GM19455 (cell line): ENCODE results near the gene NOL11.
"Not testable (repeated sequence)": the region's sequence is repeated elsewhere in the genome, so short reads cannot be mapped to it uniquely, and the experiment has no call there.

Experiments
- ATAC-seq: cut with Tn5 transposase; IDR thresholded peaks from one replicate; pipeline ENCODE4 v1.9.1; 2021; ENCODE audit not compliant: unreplicated experiment

Gene NOL11

DNA sequence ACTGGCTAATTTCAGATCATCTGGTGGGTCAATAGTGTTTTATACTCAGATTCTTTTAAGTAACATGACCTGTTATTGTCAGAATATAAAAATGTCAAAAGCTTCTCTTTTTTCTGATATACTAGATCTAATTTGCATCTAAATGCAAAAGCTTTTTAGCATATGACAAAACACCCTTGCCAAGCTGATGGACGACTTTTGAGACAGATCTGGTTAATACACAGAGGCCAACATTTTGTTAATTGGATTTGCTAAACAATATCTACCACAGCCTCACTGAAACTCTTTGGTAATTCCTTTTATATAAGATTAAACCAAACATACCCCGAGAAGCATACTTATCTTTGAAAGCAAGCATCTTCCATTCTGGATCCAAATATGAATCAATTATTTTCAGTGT is 10.3 kb upstream of the NOL11 start:
- no peak for ATAC-seq

DNA sequence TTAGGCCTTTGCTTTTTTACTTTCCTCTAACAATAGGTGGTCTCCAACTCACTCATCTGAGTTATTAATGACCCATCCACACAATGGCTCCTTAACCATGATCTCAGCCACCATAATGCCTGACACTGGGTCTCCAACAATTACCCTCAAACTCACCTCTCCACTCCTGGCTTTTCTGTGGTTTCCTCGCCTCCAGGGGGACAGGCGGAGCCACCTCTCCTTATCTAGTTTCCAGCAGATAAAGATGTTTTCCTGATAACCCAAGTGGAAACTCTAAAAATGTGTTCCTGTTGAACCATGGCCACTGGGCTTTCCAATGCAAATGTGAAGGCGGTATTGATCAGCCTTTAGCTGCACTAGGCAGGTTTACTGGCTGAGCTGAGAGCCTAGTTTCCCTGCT is 9.4 kb upstream of the NOL11 start:
- ATAC-seq: no peak

DNA sequence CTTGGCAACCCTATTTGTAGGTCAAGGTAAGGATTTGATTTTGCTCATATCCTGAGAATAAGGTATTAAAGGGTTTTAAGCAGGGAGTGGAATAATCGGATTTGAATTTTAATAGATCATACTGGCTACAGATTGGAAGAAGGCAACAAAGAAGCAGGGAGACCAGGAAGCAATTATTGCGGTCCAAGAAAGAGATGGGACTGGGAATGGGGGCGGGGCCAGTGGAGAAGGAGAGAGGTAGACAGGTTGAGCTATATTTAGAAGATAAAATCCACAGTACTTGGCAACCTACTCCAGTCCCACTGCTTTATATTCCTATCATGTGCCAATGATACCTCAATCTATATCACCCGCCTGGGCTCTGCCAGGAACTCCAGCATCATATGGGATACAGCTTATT is 5.8 kb upstream of the NOL11 start:
- ATAC-seq: no peak

DNA sequence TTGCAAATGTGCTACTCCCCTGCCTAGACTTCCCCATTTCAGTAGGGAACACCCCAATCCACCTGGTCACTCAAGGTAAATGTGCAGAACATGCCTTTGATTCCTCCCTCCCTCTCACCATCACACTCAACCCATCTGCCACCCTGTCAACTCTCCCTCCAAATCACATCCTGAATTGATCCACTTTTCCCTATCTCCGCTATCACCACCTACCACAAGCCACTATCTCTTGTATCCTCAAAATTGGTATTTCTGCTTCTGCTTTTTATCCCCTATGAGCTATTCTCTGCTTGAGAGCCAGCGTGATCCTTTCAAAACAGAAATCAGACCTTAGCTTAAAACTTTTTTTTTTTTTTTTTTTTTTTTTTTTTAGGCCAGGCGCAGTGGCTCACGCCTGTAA is 5.4 kb upstream of the NOL11 start:
- no peak for ATAC-seq

DNA sequence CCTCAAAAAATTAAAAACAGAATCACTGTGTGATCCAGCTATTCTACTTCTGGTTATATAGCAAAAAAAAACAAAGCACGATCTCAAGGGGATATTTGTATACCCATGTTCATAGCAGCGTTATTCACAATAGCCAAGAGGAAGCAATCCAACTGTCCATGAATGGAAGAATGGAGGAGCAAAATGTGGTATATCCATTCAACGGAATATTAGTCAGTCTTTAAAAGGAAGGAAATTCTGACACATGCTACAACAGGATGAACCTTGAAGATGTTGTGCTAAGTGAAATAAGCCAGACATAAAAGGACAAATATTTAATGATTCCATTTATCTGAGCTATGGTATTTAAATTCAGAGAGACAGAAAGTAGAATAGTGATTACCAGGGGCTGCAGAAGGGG is 4.6 kb upstream of the NOL11 start:
- ATAC-seq: no peak

DNA sequence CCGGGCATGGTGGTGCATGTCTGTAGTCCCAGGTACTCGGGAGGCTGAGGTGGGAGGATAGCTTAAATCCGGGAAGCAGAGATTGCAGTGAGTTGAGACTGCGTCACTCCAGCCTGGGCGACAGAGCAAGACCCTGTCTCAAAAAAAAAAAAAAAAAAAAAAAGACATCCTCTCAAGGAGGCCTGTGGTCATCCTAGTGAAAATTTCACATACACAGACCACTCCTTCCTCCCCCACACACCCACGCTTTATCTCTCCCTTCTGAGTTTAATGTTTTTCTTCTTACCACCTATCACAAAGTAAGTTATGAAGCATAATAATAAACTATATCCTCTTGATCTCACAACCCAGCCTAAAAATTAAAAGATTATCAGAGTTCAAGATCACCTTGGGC is 1.3 kb upstream of the NOL11 start:
- no peak for ATAC-seq

DNA sequence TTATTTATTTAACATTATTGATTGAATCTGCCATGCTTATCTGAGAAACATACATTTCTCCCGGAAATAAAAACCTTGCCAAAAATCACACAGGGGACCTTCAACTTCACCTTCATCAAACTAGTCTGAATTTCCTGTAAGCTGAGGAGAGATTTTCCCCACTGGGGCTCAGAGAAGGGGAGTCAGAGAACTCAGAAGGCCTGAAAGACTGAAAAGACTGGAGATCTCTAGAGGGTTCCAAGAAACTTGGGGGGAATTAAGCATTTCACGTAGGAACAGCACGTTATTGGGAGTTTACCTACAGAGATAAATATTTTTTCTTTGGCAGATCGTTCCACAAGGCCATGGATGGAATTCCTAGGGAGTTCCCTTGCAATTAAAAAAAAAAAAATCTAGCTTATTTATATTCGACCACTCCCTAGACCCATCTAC is 528 bp upstream of the NOL11 start:
- ATAC-seq: no peak

DNA sequence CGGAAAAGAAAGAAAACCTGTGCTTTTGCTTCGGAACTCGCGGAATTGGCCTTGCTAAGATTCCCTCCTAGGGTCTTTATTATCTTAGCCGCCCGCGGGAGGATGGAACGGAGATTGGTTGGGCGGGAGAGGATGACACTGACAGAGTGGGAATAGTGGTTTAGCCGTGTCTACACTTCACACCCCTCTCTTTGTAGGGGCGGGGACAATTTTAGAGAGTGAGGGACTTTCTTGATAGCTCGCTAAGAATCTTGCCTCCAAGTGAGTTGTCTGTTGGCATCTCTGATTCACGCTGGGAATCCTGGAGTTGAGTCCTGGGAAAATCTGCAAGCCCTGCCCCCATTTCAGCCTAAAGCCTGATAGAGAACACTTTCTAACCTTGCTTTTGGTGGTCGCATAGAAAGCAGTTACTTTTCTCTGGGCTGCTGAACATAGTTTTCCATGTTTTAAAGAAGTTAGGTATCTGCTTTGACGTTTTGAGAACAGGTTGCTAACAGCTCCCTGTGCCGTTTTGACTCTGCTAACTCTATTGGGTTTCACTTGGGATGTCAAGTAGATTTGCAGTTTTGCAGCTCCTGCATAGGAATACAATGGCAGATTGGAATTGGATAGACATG is 697 bp downstream of the NOL11 start:
- ATAC-seq: peak; percentile 1

DNA sequence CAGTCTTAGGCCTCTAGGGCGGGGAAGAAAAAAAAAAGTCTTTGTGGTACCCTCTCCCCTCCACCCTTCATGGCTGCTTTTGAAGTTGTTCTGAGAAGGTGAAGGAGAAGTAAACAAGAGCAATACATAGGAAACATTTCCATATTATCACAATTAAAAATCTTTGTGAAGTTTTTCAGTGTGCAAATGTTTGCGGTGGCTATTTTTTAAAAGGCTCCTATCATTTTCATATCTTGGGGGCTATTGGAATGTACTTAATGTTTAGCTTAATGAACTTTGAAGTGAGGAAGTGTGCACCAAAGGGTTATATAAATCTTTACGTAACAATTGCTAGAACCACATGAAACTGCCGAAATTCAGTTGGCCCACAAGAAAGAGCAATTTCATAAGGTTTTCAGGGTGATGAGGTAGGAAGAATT is 7.6 kb downstream of the NOL11 start:
- no peak for ATAC-seq

DNA sequence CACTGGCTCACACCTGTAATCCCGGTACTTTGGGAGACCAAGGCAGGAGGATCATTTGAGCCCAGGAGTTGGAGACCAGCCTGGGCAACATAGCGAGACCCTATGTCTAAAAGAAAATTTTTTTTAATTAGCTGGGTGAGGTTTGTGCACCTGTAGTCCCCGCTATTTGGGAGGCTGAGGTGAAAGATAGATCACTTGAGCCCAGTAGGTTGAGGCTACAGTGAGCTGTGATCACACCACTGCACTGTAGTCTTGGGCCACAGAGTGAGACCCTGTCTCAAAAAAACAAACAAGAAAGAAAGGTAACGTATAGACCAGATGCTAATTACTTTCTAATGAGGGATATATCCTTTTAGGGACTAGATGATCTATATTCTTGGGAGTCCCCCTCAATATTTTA is 8.1 kb downstream of the NOL11 start:
- ATAC-seq: no peak

DNA sequence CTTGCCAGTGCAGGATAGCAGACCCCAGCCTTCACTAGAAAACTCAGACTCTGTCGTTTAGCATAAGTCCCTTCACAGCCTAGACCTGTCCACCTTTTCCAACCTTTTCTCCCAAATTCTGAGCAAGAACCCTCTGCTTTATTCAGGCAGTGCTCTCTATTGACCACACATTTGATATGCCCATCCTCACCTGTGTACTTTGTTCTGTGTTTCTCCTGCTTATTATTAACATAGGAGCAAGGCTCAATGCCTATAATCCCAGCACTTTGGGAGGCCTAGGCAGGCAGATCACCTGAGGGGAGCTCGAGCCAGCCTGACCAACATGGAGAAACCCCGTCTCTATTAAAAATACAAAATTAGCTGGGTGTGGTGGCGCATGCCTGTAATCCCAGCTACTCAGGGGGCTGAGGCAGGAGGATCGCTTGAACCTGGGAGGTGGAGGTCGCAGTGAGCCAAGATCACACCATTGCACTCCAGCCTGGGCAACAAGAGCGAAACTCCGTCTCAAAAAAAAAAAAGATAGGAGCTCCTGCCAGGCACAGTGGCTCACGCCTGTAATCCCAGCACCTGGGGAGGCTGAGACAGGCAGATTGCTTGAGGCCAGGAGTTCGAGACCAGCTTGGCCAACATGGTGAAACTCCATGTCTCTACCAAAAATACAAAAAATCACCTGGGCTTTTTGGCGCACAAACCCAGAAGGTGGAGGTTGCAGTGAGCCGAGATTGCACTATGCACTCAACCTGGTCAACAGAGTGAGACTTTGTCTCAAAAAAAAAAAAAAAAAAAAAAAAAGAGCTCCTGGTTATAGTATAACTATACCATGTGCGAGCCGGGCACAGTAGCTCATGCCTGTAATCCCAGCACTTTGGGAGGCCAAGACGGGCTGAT is 9.7 kb downstream of the NOL11 start:
- not testable (repeated sequence) for ATAC-seq

DNA sequence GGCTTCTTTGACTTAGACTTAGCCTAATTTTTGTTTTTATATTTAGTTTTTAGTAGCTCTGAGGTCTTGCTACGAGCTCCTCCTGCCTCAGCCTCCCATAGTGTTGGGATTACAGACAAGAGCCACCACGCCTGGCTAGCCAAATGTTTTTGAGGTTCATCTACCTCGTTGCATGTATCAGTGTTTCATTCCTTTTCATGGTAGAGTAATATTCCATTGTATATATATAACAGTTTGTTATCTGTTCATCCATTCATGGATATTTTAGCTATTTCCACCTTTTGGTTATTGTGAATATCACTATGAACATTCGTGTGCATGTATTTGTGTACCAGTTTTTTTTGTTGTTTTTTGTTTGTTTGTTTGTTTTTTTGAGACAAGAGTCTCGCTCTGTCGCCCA is 12.2 kb downstream of the NOL11 start:
- ATAC-seq: no peak

DNA sequence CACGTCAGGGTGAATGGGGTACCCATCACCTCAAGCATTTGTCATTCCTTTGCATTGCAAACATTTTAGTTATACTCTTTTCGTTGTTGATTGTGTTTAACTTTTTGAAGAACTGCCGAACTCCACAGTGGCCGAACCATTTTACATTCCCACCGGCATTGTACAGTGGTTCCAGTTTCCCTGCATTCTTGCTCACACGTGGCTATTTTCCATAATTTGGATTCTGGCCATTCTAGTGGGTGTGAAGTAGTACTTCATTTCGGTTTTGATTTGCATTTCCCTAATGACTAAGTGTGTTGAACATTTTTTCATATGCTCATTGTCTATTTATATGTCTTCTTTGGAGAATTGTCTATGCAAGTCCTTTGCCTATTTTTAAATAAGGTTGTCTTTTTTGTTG is 13.0 kb downstream of the NOL11 start:
- ATAC-seq: no peak

DNA sequence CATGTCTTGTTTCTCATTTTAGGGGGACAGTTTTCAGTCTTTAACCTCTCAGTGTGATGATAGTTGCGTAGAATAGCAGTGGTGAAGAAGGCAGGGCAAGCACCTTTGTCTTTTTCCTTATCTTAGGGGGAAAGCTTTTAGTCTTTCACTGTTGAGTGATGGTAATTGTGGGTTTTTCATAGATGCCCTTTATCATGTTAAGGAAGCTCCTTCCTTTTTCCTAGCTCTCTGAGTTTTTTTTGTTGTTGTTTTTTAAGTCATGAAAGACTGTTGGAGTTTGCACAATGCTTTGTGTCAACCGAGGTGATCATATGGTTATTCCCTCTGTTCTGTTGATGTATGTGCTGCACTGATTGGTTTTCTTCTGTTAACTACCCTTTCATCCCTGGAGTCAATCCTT is 15.7 kb downstream of the NOL11 start:
- ATAC-seq: no peak

DNA sequence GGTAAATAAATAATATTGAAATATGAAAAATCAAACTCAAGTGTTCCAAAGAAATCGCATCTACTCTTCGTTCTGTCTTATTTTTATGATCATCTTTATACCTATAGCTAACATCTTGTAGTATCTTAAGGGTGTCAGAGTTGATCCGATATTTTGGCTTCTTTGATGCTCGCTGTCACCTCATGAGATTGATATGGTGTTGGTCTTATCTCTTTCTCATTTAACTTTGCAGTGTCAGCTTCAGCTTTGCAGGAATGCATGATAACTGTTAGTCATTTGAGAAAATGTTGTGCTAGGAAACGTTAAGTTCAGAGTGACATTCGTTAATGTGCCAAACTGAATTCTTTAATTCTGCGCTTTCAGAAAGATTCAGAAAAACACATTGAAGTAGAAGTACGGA is 19.4 kb downstream of the NOL11 start:
- no peak for ATAC-seq

DNA sequence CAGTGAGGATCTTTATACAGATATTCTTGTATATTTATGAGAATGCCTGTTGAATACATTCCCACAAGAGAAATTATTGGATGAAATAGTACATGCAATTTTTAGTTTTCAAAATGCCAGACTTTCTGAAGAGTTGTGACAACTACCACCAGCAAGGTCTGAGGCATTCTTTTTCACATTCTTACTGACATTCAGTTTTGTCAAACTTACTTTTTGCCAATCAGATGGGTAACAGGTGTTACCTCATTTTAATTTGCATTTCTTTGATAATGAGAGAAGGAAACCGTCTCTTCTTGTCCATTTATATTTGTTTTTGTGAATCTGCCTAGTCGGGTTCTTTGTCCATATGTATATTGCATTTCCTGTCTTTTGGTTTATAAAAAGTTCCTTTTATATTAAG is 24.3 kb downstream of the NOL11 start:
- no peak for ATAC-seq

DNA sequence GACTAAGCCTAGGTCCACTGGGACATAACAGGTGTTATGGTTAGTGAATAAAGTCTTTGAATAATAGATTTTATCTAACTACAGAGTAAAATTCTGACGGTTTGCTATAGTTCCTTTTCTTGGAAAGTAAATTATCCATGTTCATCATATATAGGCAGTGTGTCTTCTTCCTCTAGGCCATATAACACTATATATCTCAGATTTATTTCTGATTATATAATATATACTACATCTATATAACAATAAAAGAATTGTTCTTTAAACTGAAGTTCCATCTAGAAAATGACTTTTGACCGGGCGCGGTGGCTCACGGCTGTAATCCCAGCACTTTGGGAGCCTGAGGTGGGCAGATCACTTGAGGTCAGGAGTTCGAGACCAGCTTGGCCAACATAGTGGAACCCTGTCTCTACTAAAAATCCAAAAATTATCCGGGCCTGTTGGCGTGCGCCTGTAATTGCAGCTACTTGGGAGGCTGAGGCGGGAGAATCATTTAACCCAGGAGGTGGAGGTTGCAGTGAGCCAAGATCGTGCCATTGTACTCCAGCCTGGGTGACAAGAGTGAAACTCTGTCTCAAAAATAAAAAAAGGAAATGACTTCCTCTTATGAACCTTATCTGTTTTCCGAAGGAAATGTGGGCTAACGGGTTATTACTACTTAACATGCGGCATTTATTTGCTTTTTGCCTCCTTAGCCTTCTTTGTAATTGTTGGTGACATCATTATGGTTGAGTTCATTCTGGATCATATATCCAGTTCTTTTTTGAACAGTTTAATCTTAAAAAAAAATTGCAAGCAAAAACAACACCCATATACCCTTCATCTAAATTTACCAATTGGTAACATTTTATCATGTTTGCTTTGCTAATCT is 29.2 kb downstream of the NOL11 start:
- no peak for ATAC-seq

DNA sequence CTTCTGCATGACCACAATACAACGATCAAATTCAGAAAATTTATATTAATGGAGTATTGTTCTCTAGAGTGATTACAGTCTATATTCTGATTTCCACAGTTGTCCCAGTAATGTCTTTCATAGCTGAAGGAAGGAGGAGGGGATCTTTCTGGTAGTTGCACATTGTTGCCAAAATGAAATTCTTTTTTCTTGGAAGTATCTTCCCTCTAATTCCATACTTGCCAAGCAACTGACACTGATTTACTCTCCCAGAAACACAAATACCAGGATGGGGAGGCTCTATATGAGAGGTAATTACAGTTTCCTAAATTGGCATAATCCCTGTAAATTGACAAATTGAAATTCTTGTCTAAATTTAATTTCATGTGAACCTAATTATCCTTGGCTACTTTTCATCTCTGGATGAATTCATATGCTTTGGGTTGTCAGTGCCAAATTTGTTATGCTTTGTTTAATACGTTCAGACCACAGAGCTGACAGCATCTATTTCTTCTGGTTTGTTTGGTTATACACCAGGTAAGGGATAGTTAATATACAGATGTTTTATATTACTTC is 30.0 kb downstream of the NOL11 start:
- ATAC-seq: no peak

DNA sequence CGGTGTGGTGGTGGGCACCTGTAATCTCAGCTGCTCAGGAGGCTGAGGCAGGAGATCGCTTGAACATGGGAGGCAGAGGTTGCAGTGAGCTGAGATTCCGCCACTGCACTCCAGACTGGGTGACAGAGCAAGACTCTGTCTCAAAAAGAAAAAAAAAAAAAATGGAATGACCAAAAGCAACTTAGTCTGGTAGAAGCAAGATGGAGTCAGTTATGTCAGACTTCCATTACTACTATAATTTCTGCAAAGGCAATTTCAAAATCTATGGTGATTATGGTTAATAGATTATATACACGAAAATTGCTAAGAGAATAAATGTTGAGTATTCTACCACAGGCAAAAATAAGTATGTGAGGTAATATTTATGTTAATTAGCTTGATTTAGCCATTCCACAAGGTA is 32.3 kb downstream of the NOL11 start:
- ATAC-seq: no peak

DNA sequence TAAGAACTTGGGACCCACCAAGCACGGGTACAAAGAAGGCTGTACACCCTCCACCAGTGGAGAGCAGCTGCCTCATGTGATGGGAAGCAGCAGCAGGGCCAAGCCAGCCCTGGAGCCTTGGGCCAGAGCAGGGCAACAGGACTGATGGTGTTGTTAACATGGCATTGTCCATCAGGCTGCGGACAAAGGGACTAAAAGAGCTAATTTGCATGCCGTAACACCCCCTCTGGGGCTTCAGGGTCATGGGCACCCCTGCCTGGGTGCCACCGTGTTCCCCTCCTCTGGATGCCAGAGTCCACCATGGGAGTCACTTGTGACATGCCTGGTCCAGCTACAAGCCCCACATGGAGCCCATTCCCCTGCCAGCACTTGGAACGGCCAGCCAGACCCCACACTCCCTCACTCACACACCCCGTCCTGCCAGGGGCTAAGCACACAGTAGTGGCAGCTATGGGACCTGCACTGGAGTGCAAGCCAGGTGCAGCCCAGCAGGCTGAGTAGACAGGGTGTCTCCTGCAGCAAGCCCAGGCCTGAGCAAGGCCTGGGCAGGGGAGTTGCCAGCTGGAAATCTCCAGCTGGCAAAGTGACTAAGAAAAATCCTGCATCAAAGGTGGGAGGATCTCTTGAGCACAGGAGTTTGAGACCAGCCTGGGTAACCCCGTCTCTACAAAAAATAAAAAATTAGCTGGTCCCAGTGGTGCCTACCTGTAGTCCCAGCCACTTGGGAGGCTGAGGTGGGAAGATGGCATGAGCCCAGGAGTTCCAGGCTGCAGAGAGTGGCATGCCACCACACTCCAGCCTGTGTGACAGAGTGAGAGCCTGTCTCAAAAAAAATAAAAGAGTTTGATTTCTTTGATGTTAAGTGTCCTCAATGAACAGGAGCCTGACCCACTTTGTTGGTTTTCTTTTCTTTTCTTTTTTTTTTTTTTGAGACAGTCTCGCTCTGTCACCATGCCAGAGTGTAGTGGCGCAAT is 33.7 kb downstream of the NOL11 start:
- ATAC-seq: no peak
